H1 (cell line): ENCODE data around the gene ZBTB47. TPM values are rescaled to one million over a fixed set of nuclear protein-coding genes. Genes with fewer than 3 reads are reported as not detected.

Experiments used
- CTCF ChIA-PET: fragments of 300-600 bp; sonication (Branson Sonifier 250); formaldehyde crosslinking; loops from one replicate; lab custom pipeline; 2021; ENCODE audit not compliant: partially characterized antibody; lab: Charles Lee
- POLR2A ChIA-PET: fragments of 300-600 bp; sonication (Branson Sonifier 250); formaldehyde crosslinking; loops from one replicate; lab custom pipeline; 2021; ENCODE audit warnings: inconsistent platforms; ENCODE audit not compliant: partially characterized antibody; lab: Charles Lee
- DNase-seq, 2 experiments: peaks; one replicate each; pipeline versions ENCODE4 v3.0.0 to v3.0.0-alpha.2; 2010 to 2022; ENCODE audit warnings: low spot score in 2 of 2, low read depth in 1 of 2, mixed read lengths in 1 of 2
- FAIRE-seq: peaks from 2 replicates; lab custom pipeline; 2011; peaks lifted over from hg19 to GRCh38; lab: Jason Lieb, UNC
- H2AFZ ChIP-seq: 2 replicates; pipeline ENCODE4 v1.8.1; 2012; ENCODE audit warnings: low read length, inconsistent platforms
- H2AK5ac ChIP-seq: 2 replicates; pipeline ENCODE4 v1.6.1; 2013; ENCODE audit warnings: low read depth, low read length
- H2BK120ac ChIP-seq: replicated peaks from 2 replicates; pipeline ENCODE3; 2013; ENCODE audit warnings: low read depth, low read length, inconsistent platforms
- H2BK12ac ChIP-seq: 2 replicates; pipeline ENCODE4 v1.6.1; 2013; ENCODE audit warnings: low read depth, low read length
- H2BK15ac ChIP-seq: 2 replicates; pipeline ENCODE4 v1.6.1; 2013; ENCODE audit warnings: low read length
- H2BK20ac ChIP-seq: 2 replicates; pipeline ENCODE4 v1.6.1; 2013; ENCODE audit warnings: low read length
- H2BK5ac ChIP-seq: 2 replicates; pipeline ENCODE4 v1.6.1; 2013; ENCODE audit warnings: low read depth, low read length
- H3K14ac ChIP-seq: 2 replicates; pipeline ENCODE4 v1.6.1; 2013; ENCODE audit warnings: inconsistent platforms; ENCODE audit not compliant: insufficient read length
- H3K18ac ChIP-seq: 2 replicates; pipeline ENCODE4 v1.6.1; 2013; ENCODE audit warnings: low read length; ENCODE audit errors: extremely low read depth
- H3K23ac ChIP-seq: 2 replicates; pipeline ENCODE4 v1.6.1; 2013; ENCODE audit warnings: inconsistent platforms; ENCODE audit not compliant: insufficient read length
- H3K23me2 ChIP-seq: 2 replicates; pipeline ENCODE4 v1.6.1; 2013; ENCODE audit warnings: low read depth, low read length
- H3K27ac ChIP-seq: 2 replicates; pipeline ENCODE4 v1.6.1; 2011; ENCODE audit warnings: low read depth, low read length, inconsistent platforms
- H3K27me3 ChIP-seq, 4 experiments: replicated peaks in 1 of 4; 1 replicate in 1 of 4; 2 replicates in 3 of 4; pipeline versions ENCODE4 v1.6.1 to v1.8.1; 2011 to 2013; ENCODE audit warnings: low read length in 3 of 4, mild to moderate bottlenecking in 3 of 4, inconsistent platforms in 2 of 4, mixed read lengths in 2 of 4, moderate library complexity in 1 of 4; ENCODE audit not compliant: control insufficient read depth in 3 of 4, insufficient read depth in 3 of 4; ENCODE audit errors: extremely low read depth in 1 of 4
- H3K36me3 ChIP-seq, 4 experiments: 2 replicates each; pipeline versions ENCODE4 v1.6.1 to v1.8.1; 2011 to 2013; ENCODE audit warnings: mild to moderate bottlenecking in 4 of 4, low read length in 3 of 4, moderate library complexity in 2 of 4, control low read depth in 1 of 4, inconsistent platforms in 1 of 4; ENCODE audit not compliant: insufficient read depth in 4 of 4, control insufficient read depth in 2 of 4
- H3K4ac ChIP-seq: replicated peaks from 2 replicates; pipeline ENCODE3; 2013; ENCODE audit warnings: low read length, low read depth, mixed read lengths, inconsistent platforms; ENCODE audit not compliant: insufficient read length
- H3K4me1 ChIP-seq, 4 experiments: replicated peaks in 1 of 4; 1 replicate in 1 of 4; 2 replicates in 3 of 4; pipeline versions ENCODE4 v1.6.1 to v1.8.1; 2011 to 2013; ENCODE audit warnings: low read length in 3 of 4, inconsistent platforms in 2 of 4, mixed read lengths in 1 of 4; ENCODE audit not compliant: insufficient read depth in 4 of 4, control insufficient read depth in 3 of 4
- H3K4me2 ChIP-seq, 2 experiments: 2 replicates each; pipeline versions ENCODE4 v1.6.1 to v1.8.1; 2011 to 2013; ENCODE audit warnings: low read depth in 2 of 2, low read length in 2 of 2, control low read depth in 1 of 2, inconsistent platforms in 1 of 2, mild to moderate bottlenecking in 1 of 2; ENCODE audit not compliant: insufficient read depth in 1 of 2
- H3K4me3 ChIP-seq, 4 experiments: fragments of 200-600, 300-600 bp in 1 of 4; sonication (generic), shearing (Covaris generic), sonication (Bioruptor Twin) in 1 of 4; 2 replicates each; pipeline versions ENCODE4 v1.5.1 to v1.8.1; 2011 to 2016; ENCODE audit warnings: low read length in 4 of 4, low read depth in 3 of 4, control low read depth in 2 of 4, inconsistent platforms in 2 of 4, mild to moderate bottlenecking in 2 of 4, mixed read lengths in 1 of 4, moderate library complexity in 1 of 4; ENCODE audit not compliant: insufficient read depth in 2 of 4; ENCODE audit errors: extremely low read depth in 1 of 4
- H3K56ac ChIP-seq: replicated peaks from 2 replicates; pipeline ENCODE3; 2013; ENCODE audit warnings: low read depth, mild to moderate bottlenecking, mixed read lengths, low read length, inconsistent platforms; ENCODE audit not compliant: insufficient read length
- H3K79me1 ChIP-seq: 2 replicates; pipeline ENCODE4 v1.6.1; 2013; ENCODE audit warnings: low read depth, low read length, control low read depth
- H3K79me2 ChIP-seq, 2 experiments: 2 replicates each; pipeline versions ENCODE4 v1.6.1 to v1.8.1; 2012 to 2013; ENCODE audit warnings: low read length in 2 of 2, mild to moderate bottlenecking in 2 of 2, inconsistent platforms in 1 of 2; ENCODE audit not compliant: insufficient read depth in 2 of 2, control insufficient read depth in 1 of 2
- H3K9ac ChIP-seq, 4 experiments: replicated peaks in 1 of 4; 1 replicate in 1 of 4; 2 replicates in 3 of 4; pipeline versions ENCODE4 v1.6.1 to v1.8.1; 2011 to 2013; ENCODE audit warnings: low read depth in 3 of 4, low read length in 3 of 4, control low read depth in 2 of 4, mild to moderate bottlenecking in 2 of 4, moderate library complexity in 2 of 4, inconsistent platforms in 1 of 4; ENCODE audit errors: extremely low read depth in 1 of 4
- H3K9me3 ChIP-seq, 2 experiments: 2 replicates each; pipeline versions ENCODE4 v1.6.1 to v1.8.1; 2012 to 2013; ENCODE audit warnings: mild to moderate bottlenecking in 2 of 2, moderate library complexity in 2 of 2, control low read depth in 1 of 2, inconsistent platforms in 1 of 2, low read depth in 1 of 2, low read length in 1 of 2, mixed read lengths in 1 of 2; ENCODE audit not compliant: insufficient read depth in 2 of 2
- H4K20me1 ChIP-seq, 2 experiments: replicated peaks in 1 of 2; 2 replicates each; pipeline versions ENCODE3 to v1.8.1; 2011 to 2013; ENCODE audit warnings: inconsistent platforms in 2 of 2, low read length in 2 of 2, mild to moderate bottlenecking in 1 of 2; ENCODE audit not compliant: insufficient read depth in 2 of 2, control insufficient read depth in 1 of 2
- H4K5ac ChIP-seq: 2 replicates; pipeline ENCODE4 v1.6.1; 2013; ENCODE audit warnings: low read length, low read depth, mixed read lengths, inconsistent platforms; ENCODE audit not compliant: insufficient read length
- H4K8ac ChIP-seq: 2 replicates; pipeline ENCODE4 v1.8.0; 2013; ENCODE audit warnings: mild to moderate bottlenecking, moderate library complexity, low read length, inconsistent platforms; ENCODE audit not compliant: insufficient read depth; ENCODE audit errors: extremely low read depth
- H4K91ac ChIP-seq: replicated peaks from 2 replicates; pipeline ENCODE3; 2013; ENCODE audit warnings: low read length, mixed read lengths, inconsistent platforms; ENCODE audit not compliant: insufficient read length
- BACH1 ChIP-seq: IDR thresholded peaks from 2 replicates; pipeline ENCODE4 v1.6.1; 2012; ENCODE audit warnings: low read length, improper control_type of control experiment
- BCL11A ChIP-seq, 2 experiments: IDR thresholded peaks; one replicate each; pipeline ENCODE4 v1.6.1; 2011; ENCODE audit warnings: low read depth in 2 of 2, low read length in 2 of 2, mild to moderate bottlenecking in 2 of 2
- CBX8 ChIP-seq: fragments of 300-800, 300-1000 bp; sonication (generic); IDR thresholded peaks from 2 replicates; pipeline ENCODE4 v1.7.1; 2016; ENCODE audit warnings: low read depth, low read length, borderline replicate concordance
- E2F6 ChIP-seq: IDR thresholded peaks from 2 replicates; pipeline ENCODE4 v1.6.1; 2012; ENCODE audit warnings: inconsistent platforms
- EP300 ChIP-seq, 2 experiments: IDR thresholded peaks; 1 replicate in 1 of 2; 2 replicates in 1 of 2; pipeline ENCODE4 v1.6.1; 2011 to 2012; ENCODE audit warnings: low read depth in 2 of 2, low read length in 2 of 2, mild to moderate bottlenecking in 2 of 2, borderline replicate concordance in 1 of 2, inconsistent platforms in 1 of 2, moderate library complexity in 1 of 2
- EZH2 ChIP-seq: fragments of 200-600 bp; sonication (generic); IDR thresholded peaks from 2 replicates; pipeline ENCODE4 v1.7.1; 2012; ENCODE audit warnings: low read depth, mild to moderate bottlenecking, moderate library complexity, low read length, inconsistent platforms; ENCODE audit not compliant: severe bottlenecking
- HDAC2 ChIP-seq, 2 experiments: fragments of 300-600 bp in 1 of 2; sonication (generic) in 1 of 2; IDR thresholded peaks; 2 replicates each; pipeline ENCODE4 v1.6.1; 2011 to 2012; ENCODE audit warnings: low read depth in 2 of 2, low read length in 2 of 2, mild to moderate bottlenecking in 2 of 2, moderate library complexity in 2 of 2, borderline replicate concordance in 1 of 2, inconsistent platforms in 1 of 2
- KDM1A ChIP-seq: fragments of 200-600, 300-600 bp; sonication (generic); IDR thresholded peaks from 2 replicates; pipeline ENCODE4 v1.7.1; 2016; ENCODE audit warnings: mild to moderate bottlenecking, low read length, borderline replicate concordance
- NRF1 ChIP-seq: IDR thresholded peaks from 2 replicates; pipeline ENCODE4 v1.6.1; 2011; ENCODE audit warnings: mild to moderate bottlenecking, low read depth, low read length, improper control_type of control experiment
- RNF2 ChIP-seq: fragments of 200-900, 300-1000 bp; sonication (generic); IDR thresholded peaks from 2 replicates; pipeline ENCODE4 v1.7.1; 2016; ENCODE audit warnings: borderline replicate concordance, low read depth, mild to moderate bottlenecking, antibody characterized with exemption, low read length; ENCODE audit not compliant: poor library complexity, severe bottlenecking; ENCODE audit errors: missing control alignments
- SIX5 ChIP-seq: IDR thresholded peaks from 2 replicates; pipeline ENCODE4 v1.6.1; 2011; ENCODE audit warnings: mild to moderate bottlenecking, low read depth, low read length
- TEAD4 ChIP-seq: IDR thresholded peaks from 2 replicates; pipeline ENCODE4 v1.6.1; 2012; ENCODE audit warnings: low read depth, low read length, inconsistent platforms, mixed read lengths
- WGBS, 2 experiments: shearing (Covaris generic) in 1 of 2; methylation state at CpG; one replicate each; pipeline versions ENCODE4 v1.1.6 to v1.1.7; 2013 to 2015; ENCODE audit warnings: low lambda C conversion rate in 2 of 2, mixed read lengths in 2 of 2, inconsistent platforms in 1 of 2, low coverage in 1 of 2, missing lambda C conversion rate in 1 of 2; ENCODE audit not compliant: insufficient replicate concordance in 2 of 2, insufficient coverage in 1 of 2, insufficient read length in 1 of 2; ENCODE audit errors: extremely low coverage in 1 of 2, missing lambda C conversion rate in 1 of 2; 5-methylcytosine and 5-hydroxymethylcytosine counted together
- polyA plus RNA-seq, 7 experiments: library from polyadenylated mRNA; depleted of rRNA in 3 of 7; stranded (reverse) in 5 of 7; unstranded in 2 of 7; fragments of >200 nt in 5 of 7; fragments of 200-250 nt in 2 of 7; gene quantifications; 1 replicate in 5 of 7; 2 replicates in 1 of 7; 4 replicates in 1 of 7; pipeline versions ENCODE4 v1.2.1 to v1.2.3, GENCODE V29; 2011 to 2013; ENCODE audit warnings: missing spikeins in 2 of 7, mixed read lengths in 2 of 7
- total RNA-seq: library from RNA; stranded (reverse); fragmentation: NEBNext Ultra II Directional; extraction: Animal tissue kit (Norgen Biotek cat#: 25700); gene quantifications from 2 replicates; pipeline ENCODE4 v1.2.1, GENCODE V29; 2021

The ZBTB47 gene
- total and polyA plus RNA-seq, 2 of the 8 experiments (the other 6 are each of a cell fraction or from before 2014, with no cell fraction given), result 2.8 to 4.1 TPM

DNA sequence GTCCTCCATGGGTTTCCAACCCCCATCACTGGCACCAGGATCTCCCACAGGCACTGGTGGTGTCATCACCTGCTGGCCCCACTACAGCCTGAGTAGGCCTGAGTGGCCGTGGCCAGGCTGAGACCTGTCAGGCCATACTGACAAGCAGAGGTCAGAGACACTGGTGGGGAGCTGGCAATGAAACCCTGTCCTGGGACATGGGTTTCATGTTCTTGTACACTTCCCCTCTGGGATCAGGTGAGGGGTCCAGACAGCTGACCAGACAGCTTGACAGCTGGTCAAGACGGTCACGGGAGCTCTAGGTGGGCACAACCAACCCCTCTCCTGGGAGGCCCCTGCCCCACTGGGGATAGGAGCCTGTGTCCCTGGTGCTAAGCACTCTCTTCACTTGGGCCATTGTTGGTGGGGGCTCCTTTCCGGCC is 13.1 kb downstream of the ZBTB47 start:
- FAIRE-seq (no peak), DNase-seq (no peak)
- no peak overlapping the region for H3K4ac ChIP-seq
- no peak overlapping the region for H2BK12ac ChIP-seq
- H3K56ac ChIP-seq, result no peak overlapping the region
- ChIA-PET CTCF (interaction anchor here (0.8 to 1.9 kb wide), 8 partner anchors 10 to 164 kb away, joined by 4 to 6 read pairs (median 5); no protein-coding TSS in a partner anchor), POLR2A (interaction anchor here (1.3 to 3.1 kb wide), 3 partner anchors 9 to 15 kb away, joined by 4 to 10 read pairs (median 10); partner anchors contain the start of gene ZBTB47)
- H2BK20ac ChIP-seq, result no peak overlapping the region
- H3K18ac ChIP-seq, result no peak overlapping the region
- H3K27ac ChIP-seq, result no peak overlapping the region
- no peak overlapping the region for H3K14ac ChIP-seq
- H3K9me3 ChIP-seq, result 0 out of 4 replicates have a peak, but pooled peaks cover 0 to 2% of the 10 kb centered on the region in 2 experiments
- no peak overlapping the region for H4K5ac ChIP-seq
- H2AK5ac ChIP-seq, result no peak overlapping the region
- H3K9ac ChIP-seq, result no peak overlapping the region
- H4K20me1 ChIP-seq, result peaks cover 0 to 2% of the 10 kb centered on the region in 2 experiments
- H2BK120ac ChIP-seq, result no peak overlapping the region
- no peak overlapping the region for H3K4me2 ChIP-seq
- H3K23ac ChIP-seq, result no peak overlapping the region
- no peak overlapping the region; the same call in 1 of the 2 replicates for H4K8ac ChIP-seq
- H3K4me3 ChIP-seq, result no peak overlapping the region
- H4K91ac ChIP-seq, result no peak overlapping the region
- H3K27me3 ChIP-seq, result peaks cover 0 to 2% (median 0%) of the 10 kb centered on the region in 4 experiments; a peak in 1 of 7 replicates
- H3K23me2 ChIP-seq, result no peaks in the 10 kb centered on the region
- no peak overlapping the region for H2AFZ ChIP-seq
- H2BK15ac ChIP-seq, result no peak overlapping the region
- no peaks in the 10 kb centered on the region for H3K79me1 ChIP-seq
- H3K79me2 ChIP-seq, result no peaks in the 10 kb centered on the region
- peaks cover 0 to 7% (median 0%) of the 10 kb centered on the region in 4 experiments; a peak in 2 of 7 replicates for H3K4me1 ChIP-seq
- H3K36me3 ChIP-seq, result no peaks in the 10 kb centered on the region
- WGBS, 2 experiments, result 95% methylated on average over 4 of the region's 4 CpGs; no CpG with 5 or more reads in 1 of the 2 experiments
- H2BK5ac ChIP-seq, result no peak overlapping the region
- no peak for TF ChIP-seq TEAD4
- no peak for TF ChIP-seq NRF1
- no peak for TF ChIP-seq SIX5
- no peak for TF ChIP-seq E2F6
- TF ChIP-seq EZH2, result no peak
- no peak for TF ChIP-seq EP300 (IDR thresholded peaks at IDR 0.05; ENCODE audit: borderline replicate concordance in 1 of 2, low read depth in 2 of 2, low read length in 2 of 2)
- TF ChIP-seq BCL11A (IDR thresholded peaks at IDR 0.05; ENCODE audit: low read depth in 2 of 2, low read length in 2 of 2), result no peak
- no peak for TF ChIP-seq BACH1
- no peak for TF ChIP-seq CBX8
- TF ChIP-seq HDAC2 (IDR thresholded peaks at IDR 0.05; ENCODE audit: borderline replicate concordance in 1 of 2, low read depth in 2 of 2, low read length in 2 of 2), result no peak
- TF ChIP-seq RNF2, result no peak
- TF ChIP-seq KDM1A, result no peak
